HuH-7 (cell line): ENCODE results near the gene EIF4E1B.

Experiments
- DNase-seq: peaks from one replicate; pipeline ENCODE4 v3.0.0; 2011; ENCODE audit warnings: low spot score

The EIF4E1B gene

GRCh38 chr5:176664479-176664878, 34.0 kb downstream of the EIF4E1B start:
- DNase-seq = no peak

- DNase-seq = no peak
Measured at GRCh38 chr5:176664886-176665285, 34.4 kb downstream of the EIF4E1B start.

- no peak for DNase-seq
Measured at GRCh38 chr5:176665517-176665916, 35.0 kb downstream of the EIF4E1B start.

DNA sequence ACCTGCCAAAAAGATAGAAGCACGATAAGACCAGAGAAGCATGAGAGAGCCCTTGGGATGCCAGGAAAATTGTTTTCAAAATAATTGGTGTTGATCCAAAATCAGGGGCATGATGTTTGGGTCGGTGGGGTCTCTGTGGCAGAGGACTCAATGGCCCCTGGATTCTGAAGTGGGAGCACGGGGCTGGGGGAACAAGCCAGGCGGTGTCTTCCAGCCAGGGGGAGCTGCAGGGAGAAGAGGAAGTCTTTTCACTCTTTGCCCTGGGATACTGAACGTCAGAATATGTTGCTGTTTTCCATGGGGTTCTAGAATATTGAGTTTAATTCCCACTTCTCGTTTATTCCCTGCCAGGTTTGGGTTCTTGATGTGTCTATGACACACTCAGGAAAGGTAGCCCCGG, 37.2 kb downstream of the EIF4E1B start:
- DNase-seq = no peak

DNA sequence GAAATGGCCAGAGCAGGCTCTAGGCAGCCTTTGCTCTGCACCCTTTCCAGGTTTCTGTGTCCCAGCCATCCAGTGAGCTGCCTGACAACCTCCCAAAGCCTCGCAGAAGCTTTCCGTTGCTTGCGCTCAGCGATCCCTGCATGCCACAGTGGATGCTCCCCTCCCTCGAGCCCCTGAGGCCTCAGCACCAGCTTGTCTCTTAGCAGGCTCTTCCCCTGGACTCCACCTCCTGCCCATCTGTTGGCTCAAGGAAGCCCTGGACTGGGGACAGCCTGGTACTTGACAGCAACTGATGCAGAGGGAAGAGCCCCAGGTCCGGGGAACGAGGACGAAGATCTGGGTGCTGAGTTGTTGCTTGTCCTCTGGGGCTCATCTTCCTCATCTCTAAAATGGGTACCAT, 40.0 kb downstream of the EIF4E1B start:
- no peak for DNase-seq

DNA sequence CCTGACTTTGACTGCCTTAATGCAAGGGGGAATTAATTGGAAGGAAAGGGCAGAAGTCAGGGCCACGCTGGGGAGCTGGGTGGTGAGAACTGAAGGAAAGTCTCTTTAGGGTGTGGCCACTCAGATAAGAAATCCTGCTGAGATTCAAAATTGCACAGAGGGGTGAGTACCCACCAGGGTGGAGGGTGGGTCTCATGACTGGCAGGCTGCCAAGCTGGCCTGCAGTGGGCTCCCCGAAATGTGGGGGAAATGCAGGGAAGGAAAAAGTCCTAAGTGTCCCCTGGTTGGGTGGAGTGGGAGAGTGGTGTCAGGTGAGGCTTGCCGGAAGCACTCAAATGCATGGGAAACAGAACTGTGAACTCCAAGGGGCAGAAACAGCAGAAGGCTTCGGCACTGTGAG, 40.9 kb downstream of the EIF4E1B start:
- DNase-seq = no peak

- DNase-seq = no peak
Measured at GRCh38 chr5:176671890-176672747, 41.6 kb downstream of the EIF4E1B start.

DNA sequence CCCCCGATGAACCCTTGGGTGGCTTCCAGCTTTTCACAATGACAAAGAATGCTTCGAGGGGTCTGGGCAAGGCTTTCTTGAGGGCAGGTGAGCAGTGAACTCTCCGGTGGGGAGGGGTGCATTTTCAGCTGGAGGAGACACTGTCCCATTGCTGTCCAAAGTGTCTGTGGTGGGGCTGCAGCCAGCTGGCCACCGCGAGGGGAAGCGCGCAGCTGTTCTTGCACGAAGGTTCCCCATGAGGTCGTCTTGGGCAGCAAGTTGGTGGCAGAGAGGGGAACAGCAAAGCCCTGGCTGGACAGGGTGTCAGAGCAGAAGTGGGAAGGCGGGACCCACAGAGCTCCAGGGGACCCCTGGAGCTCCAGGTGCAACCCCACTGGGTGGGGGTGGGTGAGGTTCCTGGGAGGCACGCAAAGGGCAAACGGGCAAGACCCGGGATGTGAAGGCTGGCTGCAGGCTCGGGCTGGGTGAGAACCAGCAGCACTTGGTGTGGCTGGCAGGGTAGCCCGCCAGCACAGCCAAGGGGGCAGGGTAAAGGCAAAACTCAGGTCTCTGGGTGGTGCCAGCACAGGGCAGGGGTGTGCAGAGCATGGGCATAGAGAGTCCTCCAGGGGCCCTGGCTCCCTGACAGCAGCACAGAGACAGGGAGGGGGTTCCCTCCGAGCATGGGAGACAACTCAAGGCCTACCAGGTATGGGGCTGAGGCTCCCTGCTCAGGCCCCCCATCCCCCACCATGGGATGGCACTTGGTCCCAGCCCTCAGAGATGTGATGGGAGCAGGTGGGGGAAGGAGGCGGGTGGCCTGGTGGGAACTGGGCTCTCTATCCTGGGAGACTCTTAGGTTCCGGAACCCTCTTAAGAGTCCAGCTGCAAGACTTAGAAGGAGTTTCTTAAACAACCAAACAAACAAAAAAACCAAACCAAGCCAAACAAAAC, 43.4 kb downstream of the EIF4E1B start:
- DNase-seq = no peak

DNA sequence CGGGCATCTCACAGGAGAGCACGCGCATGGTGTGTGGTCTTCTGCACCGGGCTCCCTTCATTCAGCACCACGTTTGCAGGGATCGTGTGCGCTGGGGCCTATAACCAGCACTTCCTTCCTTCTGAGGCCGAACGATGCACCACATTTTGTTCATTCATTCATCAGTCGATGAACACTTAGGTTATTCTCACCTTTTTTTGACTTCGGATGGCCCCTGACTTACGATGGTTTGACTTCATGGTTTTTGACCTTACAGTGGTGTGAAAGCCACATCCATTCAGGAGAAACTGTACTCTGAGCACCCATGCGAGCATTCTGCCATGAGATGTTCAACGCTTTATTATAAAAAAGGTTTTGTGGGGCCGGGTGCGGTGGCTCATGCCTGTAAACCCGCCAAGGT, 44.3 kb downstream of the EIF4E1B start:
- no peak for DNase-seq

DNA sequence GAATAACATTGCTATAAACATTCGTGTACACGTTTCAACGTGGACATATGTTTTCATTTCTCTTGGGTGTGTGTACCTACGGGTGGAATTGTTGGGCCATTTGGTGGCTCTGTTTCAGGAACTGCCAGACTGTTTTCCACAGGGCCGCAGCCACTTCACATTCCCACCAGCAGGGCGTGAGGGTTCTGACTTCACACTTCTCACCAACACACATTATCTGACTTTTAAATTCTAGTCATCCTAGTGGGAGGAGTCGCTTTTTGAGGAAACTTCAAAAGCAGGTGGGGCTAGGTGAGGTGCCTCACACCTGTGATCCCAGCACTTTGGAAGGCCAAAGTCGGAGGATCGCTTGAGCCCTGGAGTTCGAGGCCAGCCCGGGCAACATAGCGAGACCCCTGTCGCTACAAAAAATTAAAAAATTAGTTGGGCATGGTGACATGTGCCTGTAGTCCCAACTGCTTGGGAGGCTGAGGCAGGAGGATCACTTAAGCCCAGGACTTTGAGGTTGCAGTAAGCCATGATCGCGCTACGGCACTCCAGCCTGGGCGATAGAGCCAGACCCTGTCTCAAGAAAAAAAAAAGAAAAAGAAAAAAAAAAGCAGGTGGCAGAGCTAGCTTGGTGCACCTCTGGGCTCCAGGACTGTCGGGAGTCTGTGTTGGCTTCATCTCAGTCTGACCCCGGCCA, 45.3 kb downstream of the EIF4E1B start:
- peak; percentile 59 for DNase-seq

DNA sequence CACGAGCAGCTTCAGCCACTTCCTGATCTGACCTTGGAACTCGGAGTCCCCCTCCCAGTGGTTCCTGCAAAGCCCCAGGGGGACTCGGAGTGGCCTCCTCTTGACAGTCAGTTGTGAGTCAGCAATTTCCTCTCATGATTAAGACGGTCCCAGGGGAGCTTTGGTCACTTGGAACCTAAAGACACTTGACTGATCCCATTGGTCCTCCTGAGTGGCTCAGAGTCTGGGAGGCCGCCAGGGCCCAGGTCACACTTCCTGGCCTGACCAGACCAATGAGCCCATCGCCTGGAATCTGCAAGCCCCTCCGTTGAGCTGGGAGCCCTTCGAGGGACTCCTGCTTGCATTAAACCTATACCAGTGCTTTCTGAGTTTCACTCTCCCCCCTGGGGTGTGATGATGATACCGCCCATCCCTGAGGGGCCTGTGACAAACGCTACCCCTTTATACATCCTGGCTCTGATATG, 45.9 kb downstream of the EIF4E1B start:
- DNase-seq = no peak

DNA sequence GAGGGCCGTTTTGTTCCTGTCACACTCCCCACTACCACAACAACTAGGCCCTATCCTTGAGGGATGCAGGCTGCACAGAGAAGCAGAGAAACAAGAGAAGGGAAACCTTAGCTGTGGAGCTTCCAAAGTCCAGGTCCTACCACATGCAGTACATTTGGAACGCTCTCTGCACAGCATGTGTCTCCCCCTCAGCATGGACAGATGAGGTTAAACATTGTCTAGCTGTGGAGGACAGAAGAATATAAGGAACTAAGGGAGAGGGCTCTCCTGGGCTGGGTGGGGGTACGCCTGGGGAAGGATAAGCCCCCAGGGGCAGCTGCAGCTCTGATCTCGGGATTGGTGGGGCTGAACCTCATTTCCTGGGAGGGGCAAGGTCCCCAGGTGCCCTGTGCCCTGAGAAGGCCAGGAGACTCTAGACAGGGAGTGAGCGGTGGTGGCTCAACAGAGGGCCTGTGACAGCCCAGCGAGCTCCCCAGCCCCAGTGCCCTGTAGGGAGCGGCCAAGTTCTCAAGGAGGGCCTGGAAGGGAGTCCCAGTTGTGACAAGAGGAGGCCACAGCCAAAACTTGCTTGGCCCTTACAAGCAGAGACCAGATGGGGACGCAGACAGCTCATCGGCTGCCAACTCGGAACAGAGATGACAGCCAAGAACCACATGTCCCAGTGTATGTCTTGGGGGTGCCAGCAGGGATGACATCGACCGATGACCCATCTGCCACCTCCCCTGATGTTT, 46.9 kb downstream of the EIF4E1B start:
- DNase-seq = peak; percentile 43

DNA sequence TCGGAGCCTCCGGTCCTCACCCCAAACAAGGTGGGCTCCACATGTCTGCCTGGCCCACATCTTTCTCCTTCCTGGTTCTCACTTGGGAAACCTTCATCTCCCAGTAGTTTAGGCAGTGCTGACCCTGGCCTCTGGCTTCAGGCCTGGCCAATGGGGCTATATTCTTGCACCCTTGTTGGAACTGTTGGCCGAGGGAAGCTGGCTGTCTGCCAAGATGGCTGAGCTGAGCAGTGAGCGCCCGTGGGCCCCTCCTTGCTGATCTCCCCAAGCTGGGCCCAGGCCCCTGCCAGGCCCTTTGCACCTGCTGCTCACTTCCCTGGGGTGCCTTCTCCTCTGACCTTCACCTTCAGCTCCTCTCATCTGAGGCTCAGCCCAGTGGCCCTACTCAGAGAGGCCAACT, 48.1 kb downstream of the EIF4E1B start:
- no peak for DNase-seq

- DNase-seq = no peak
Measured at GRCh38 chr5:176679365-176680225, 49.1 kb downstream of the EIF4E1B start.

DNA sequence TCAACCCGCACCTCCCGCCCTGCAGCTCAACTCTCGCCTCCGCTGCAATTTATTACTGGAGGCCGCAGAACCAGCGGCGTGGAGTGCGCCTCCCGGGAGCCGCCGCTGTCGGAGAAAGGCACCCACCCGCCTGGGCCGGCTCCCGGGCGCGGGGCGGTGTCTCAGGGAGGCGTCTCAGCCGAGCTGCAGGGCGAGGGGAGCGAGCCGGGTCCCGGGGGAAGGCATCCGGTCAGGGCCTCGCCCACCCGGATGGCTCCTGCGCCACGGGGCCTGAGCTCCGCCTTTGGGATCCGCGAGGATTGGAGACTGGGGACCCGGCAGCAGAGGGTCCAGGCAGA, 49.7 kb downstream of the EIF4E1B start:
- DNase-seq = no peak

DNA sequence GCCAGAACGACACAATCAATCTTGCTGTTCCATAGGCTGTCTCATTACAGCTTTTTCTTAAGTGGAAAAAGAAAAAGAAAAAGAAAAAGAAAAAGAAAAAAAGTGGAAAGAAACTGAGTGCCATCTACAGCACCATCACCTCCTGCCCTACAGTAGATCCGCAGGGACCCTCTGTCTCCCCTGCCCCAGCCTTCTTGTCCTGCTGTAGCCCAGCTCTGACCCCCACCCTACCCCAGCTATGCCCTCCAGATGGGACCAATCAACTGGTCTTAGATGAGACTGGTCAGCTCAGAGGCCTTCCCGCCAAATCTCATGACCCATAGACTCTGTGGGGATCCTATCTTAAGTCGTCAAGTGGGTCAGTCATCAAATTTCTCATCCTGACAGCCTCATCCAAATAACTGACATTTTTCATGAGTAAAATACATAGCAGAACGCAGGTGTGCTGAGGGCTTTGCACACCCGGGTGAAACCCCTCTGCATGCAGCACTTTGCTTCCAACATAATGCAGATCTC, 51.6 kb downstream of the EIF4E1B start:
- no peak for DNase-seq

DNA sequence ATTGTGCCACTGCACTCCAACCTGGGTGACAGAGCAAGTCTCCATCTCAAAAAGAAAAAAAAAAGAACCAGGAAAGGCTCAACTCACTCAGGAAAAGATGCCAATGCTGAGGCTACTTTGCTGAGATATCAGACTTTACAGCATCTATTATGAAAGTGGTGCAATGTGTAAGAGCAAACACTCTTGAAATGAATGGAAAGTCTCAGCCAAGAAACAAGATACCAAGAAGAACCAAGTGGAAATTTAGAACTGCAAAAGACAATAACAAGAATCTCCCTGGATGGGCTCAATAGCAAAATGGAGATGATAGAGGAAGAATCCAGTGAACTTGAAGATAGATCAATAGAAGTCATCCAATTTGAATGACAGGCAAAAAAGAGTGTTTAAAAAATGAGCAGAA, 54.5 kb downstream of the EIF4E1B start:
- no peak for DNase-seq

GRCh38 chr5:176687247-176687646, 56.8 kb downstream of the EIF4E1B start:
- DNase-seq = no peak

GRCh38 chr5:176687881-176688280, 57.4 kb downstream of the EIF4E1B start:
- DNase-seq = no peak

GRCh38 chr5:176690911-176691310, 60.4 kb downstream of the EIF4E1B start:
- no peak for DNase-seq

GRCh38 chr5:176691524-176691923, 61.0 kb downstream of the EIF4E1B start:
- DNase-seq = no peak
